Hindlimb muscle (tissue), 1 donor: Measurements from ENCODE around the gene GAS6. TPM values are rescaled to one million over a fixed set of nuclear protein-coding genes. Genes with fewer than 3 reads are reported as not detected.
"Not testable (repeated sequence)": the region's sequence is repeated elsewhere in the genome, so short reads cannot be mapped to it uniquely, and the experiment has no call there.

Experiments
- DNase-seq: peaks from one replicate; pipeline ENCODE4 v3.0.0-alpha.2; 2013
- polyA plus RNA-seq: library from polyadenylated mRNA; unstranded; fragments of 120-200 nt; gene quantifications from one replicate; pipeline ENCODE4 v1.2.1, GENCODE V29; 2013; ENCODE audit not compliant: insufficient read length

The GAS6 gene
- polyA plus RNA-seq, 1 donor: 54.6 TPM

- DNase-seq: no peak
Observed at GRCh38 chr13:113806104-113806471, 57.8 kb downstream of the GAS6 start.

GRCh38 chr13:113805431-113806103 is 58.3 kb downstream of the GAS6 start:
- DNase-seq: no peak

GRCh38 chr13:113804703-113805430 is 59.0 kb downstream of the GAS6 start:
- no peak for DNase-seq

GRCh38 chr13:113804017-113804702 is 59.7 kb downstream of the GAS6 start:
- DNase-seq: no peak

GRCh38 chr13:113803409-113804016 is 60.4 kb downstream of the GAS6 start:
- DNase-seq: no peak

- no peak for DNase-seq
Observed at GRCh38 chr13:113802761-113803160, 61.1 kb downstream of the GAS6 start.

- DNase-seq: peak; percentile 72
Observed at GRCh38 chr13:113802090-113802531, 61.8 kb downstream of the GAS6 start.

- DNase-seq: no peak
Observed at GRCh38 chr13:113801289-113801961, 62.5 kb downstream of the GAS6 start.

GRCh38 chr13:113800576-113800926 is 63.3 kb downstream of the GAS6 start:
- DNase-seq: no peak

GRCh38 chr13:113798200-113798811 is 65.6 kb downstream of the GAS6 start:
- DNase-seq: no peak

- DNase-seq: no peak
Observed at GRCh38 chr13:113796964-113797676, 66.8 kb downstream of the GAS6 start.

- DNase-seq: no peak
Observed at GRCh38 chr13:113796211-113796963, 67.5 kb downstream of the GAS6 start.

- not testable (repeated sequence) for DNase-seq
Observed at GRCh38 chr13:113795362-113795761, 68.5 kb downstream of the GAS6 start.

GRCh38 chr13:113794764-113795173 is 69.1 kb downstream of the GAS6 start:
- DNase-seq: no peak

GRCh38 chr13:113794086-113794485 is 69.8 kb downstream of the GAS6 start:
- no peak for DNase-seq

- no peak for DNase-seq
Observed at GRCh38 chr13:113793718-113794085, 70.2 kb downstream of the GAS6 start.

GRCh38 chr13:113792886-113793717 is 70.8 kb downstream of the GAS6 start:
- DNase-seq: no peak

- no peak for DNase-seq
Observed at GRCh38 chr13:113792236-113792770, 71.6 kb downstream of the GAS6 start.

GRCh38 chr13:113791761-113792160 is 72.1 kb downstream of the GAS6 start:
- DNase-seq: no peak

GRCh38 chr13:113791226-113791625 is 72.7 kb downstream of the GAS6 start:
- no peak for DNase-seq
